ENCODE data around the gene HP. TPM values are rescaled to one million over a fixed set of nuclear protein-coding genes. Genes with fewer than 3 reads are reported as not detected.
"Not testable (repeated sequence)": the region's sequence is repeated elsewhere in the genome, so short reads cannot be mapped to it uniquely, and the experiment has no call there.

The HP gene
- total RNA-seq (2021) (not detected in 2 replicates), Bru-seq, nascent RNA (not detected), BruChase-seq, experiment 1, labeled RNA remaining after a 2-hour chase (not detected), BruChase-seq, experiment 2, labeled RNA remaining after a 6-hour chase (not detected)
- long read RNA-seq: 0 reads

- POLR2A ChIA-PET (ENCODE audit: unreplicated experiment); H3K9me3 ChIP-seq (ENCODE audit: insufficient read depth, low read depth); BruUV-seq (replicated peaks); H2AFZ ChIP-seq; intact Hi-C loops (cut with micrococcal nuclease; ENCODE audit: unreplicated experiment); H3K9me2 ChIP-seq (ENCODE audit: insufficient read depth); H3K79me2 ChIP-seq (ENCODE audit: low read depth); H3K27ac ChIP-seq; CTCF ChIA-PET; H3K36me3 ChIP-seq (ENCODE audit: low read depth); H3F3A ChIP-seq (ENCODE audit: insufficient read depth, low read depth); H4K20me1 ChIP-seq (ENCODE audit: insufficient read depth); H3K4me3 ChIP-seq: not testable (repeated sequence)
- Histone ChIP-seq H3K4me2 (peak within 1 kb of the TSS; percentile 10; the same call in 1 of the 2 replicates), H3K27me3 (ENCODE audit: insufficient read depth, low read depth) (peaks cover 32% of the 10 kb centered on the region), H3K4me1 (replicated peaks; ENCODE audit: insufficient read depth) (peaks cover 11% of the 10 kb centered on the region; the same call in 1 of the 2 replicates)
- peak in 1 of 2 experiments; percentile 49 for DNase-seq
These were observed at the start of gene HP for GRCh38 chr16:72054254-72054847. Gene HP, plus strand, starts transcription at chr16:72054505. Its CDS starts 148 bp downstream, at chr16:72054653.

GRCh38 chr16:72008065-72008423 lies 46.3 kb upstream of the HP start:
- H2AFZ ChIP-seq: peak overlapping the region; percentile 86
- POLR2A ChIA-PET (ENCODE audit: unreplicated experiment): interaction anchor here (0.6 kb wide), 1 partner anchor 1075 kb away, joined by 16 read pairs; no protein-coding TSS in a partner anchor
- H3K9me3 ChIP-seq (ENCODE audit: insufficient read depth, low read depth); H3K27ac ChIP-seq; H3K9me2 ChIP-seq (ENCODE audit: insufficient read depth); H3K79me2 ChIP-seq (ENCODE audit: low read depth); CTCF ChIA-PET; H3K36me3 ChIP-seq (ENCODE audit: low read depth); H4K20me1 ChIP-seq (ENCODE audit: insufficient read depth); H3K27me3 ChIP-seq (ENCODE audit: insufficient read depth, low read depth); BruUV-seq (replicated peaks); DNase-seq; H3F3A ChIP-seq (ENCODE audit: insufficient read depth, low read depth): not testable (repeated sequence)
- H3K4me2 ChIP-seq: peak overlapping the region; percentile 79
- H3K4me3 ChIP-seq: peak overlapping the region; percentile 48
- H3K4me1 ChIP-seq (replicated peaks; ENCODE audit: insufficient read depth): peaks cover 11% of the 10 kb centered on the region; the same call in 1 of the 2 replicates
- intact Hi-C loops (cut with micrococcal nuclease; ENCODE audit: unreplicated experiment): loop anchor here (1.0 kb wide), 1 partner anchor 85 kb away; the partner anchor contains the start of genes DHX38 and TXNL4B

GRCh38 chr16:72008424-72009216 lies 45.7 kb upstream of the HP start, which contains the start of gene DHODH:
Gene DHODH, plus strand, starts transcription at chr16:72008744. Its CDS starts 21 bp downstream, at chr16:72008765.
- Histone ChIP-seq H3K36me3 (ENCODE audit: low read depth) (no peaks in the 10 kb centered on the region), H3K79me2 (ENCODE audit: low read depth) (peaks cover 5% of the 10 kb centered on the region; the same call in 1 of the 2 replicates), H3K9me3 (ENCODE audit: insufficient read depth, low read depth) (no peaks in the 10 kb centered on the region), H3K27me3 (ENCODE audit: insufficient read depth, low read depth) (no peaks in the 10 kb centered on the region), H3K27ac (no peak within 1 kb of the TSS), H4K20me1 (ENCODE audit: insufficient read depth) (no peaks in the 10 kb centered on the region), H3F3A (ENCODE audit: insufficient read depth, low read depth) (peaks cover 6% of the 10 kb centered on the region; the same call in 1 of the 2 replicates), H3K4me2 (peak within 1 kb of the TSS; percentile 79), H3K9me2 (ENCODE audit: insufficient read depth) (no peaks in the 10 kb centered on the region), H3K4me1 (replicated peaks; ENCODE audit: insufficient read depth) (peaks cover 13% of the 10 kb centered on the region; the same call in 1 of the 2 replicates), H3K4me3 (peak within 1 kb of the TSS; percentile 87), H2AFZ (peak within 1 kb of the TSS; percentile 98)
- ChIA-PET POLR2A (ENCODE audit: unreplicated experiment) (no interaction called here), CTCF (no interaction called here)
- BruUV-seq (replicated peaks): no TSS peak
- peak; percentile 94 to 98 for DNase-seq
- intact Hi-C loops (cut with micrococcal nuclease; ENCODE audit: unreplicated experiment): loop anchor here (1.0 kb wide), 1 partner anchor 85 kb away; the partner anchor contains the start of genes DHX38 and TXNL4B
- TF ChIP-seq EZH2 (IDR thresholded peaks at IDR 0.05; ENCODE audit: low read depth) (no peak), CTCF (conservative IDR thresholded peaks at IDR 0.05) (no peak)

GRCh38 chr16:72009779-72010178 lies 44.5 kb upstream of the HP start:
- no TSS peak for BruUV-seq (replicated peaks)
- Histone ChIP-seq H3K4me3 (peak overlapping the region; percentile 87; the same call in 1 of the 2 replicates), H4K20me1 (ENCODE audit: insufficient read depth) (no peaks in the 10 kb centered on the region), H2AFZ (no peak overlapping the region), H3K27ac (no peak overlapping the region), H3K27me3 (ENCODE audit: insufficient read depth, low read depth) (no peaks in the 10 kb centered on the region), H3K9me3 (ENCODE audit: insufficient read depth, low read depth) (no peaks in the 10 kb centered on the region), H3K4me1 (replicated peaks; ENCODE audit: insufficient read depth) (peaks cover 13% of the 10 kb centered on the region; the same call in 1 of the 2 replicates), H3K79me2 (ENCODE audit: low read depth) (peaks cover 5% of the 10 kb centered on the region; the same call in 1 of the 2 replicates), H3K36me3 (ENCODE audit: low read depth) (no peaks in the 10 kb centered on the region), H3K9me2 (ENCODE audit: insufficient read depth) (no peaks in the 10 kb centered on the region), H3K4me2 (peak overlapping the region; percentile 78; the same call in 1 of the 2 replicates), H3F3A (ENCODE audit: insufficient read depth, low read depth) (peaks cover 6% of the 10 kb centered on the region; the same call in 1 of the 2 replicates)
- ChIA-PET POLR2A (ENCODE audit: unreplicated experiment) (no interaction called here), CTCF (no interaction called here)
- intact Hi-C loops (cut with micrococcal nuclease; ENCODE audit: unreplicated experiment): no loop called here
- no peak for DNase-seq
- no peak for TF ChIP-seq CTCF (conservative IDR thresholded peaks at IDR 0.05)
- no peak for TF ChIP-seq EZH2 (IDR thresholded peaks at IDR 0.05; ENCODE audit: low read depth)

Data from PC-9 (cell line).